Liver (tissue), 9 donors: ENCODE results near the gene CUL2. TPM values are rescaled to one million over a fixed set of nuclear protein-coding genes. Genes with fewer than 3 reads are reported as not detected.

ENCODE experiments used
- DNase-seq: peaks from one replicate; pipeline ENCODE4 v3.0.0-alpha.2; 2017; ENCODE audit warnings: low spot score
- H3K27ac ChIP-seq, 2 donors: one replicate each; pipeline ENCODE4 v1.7.0; 2013; ENCODE audit warnings: inconsistent platforms in 2 of 2, low read length in 2 of 2, control low read depth in 1 of 2, low read depth in 1 of 2, mild to moderate bottlenecking in 1 of 2
- H3K27me3 ChIP-seq, 4 donors: one replicate each; pipeline versions ENCODE4 v1.6.1 to v1.7.0; 2013; ENCODE audit warnings: low read length in 3 of 4, inconsistent platforms in 1 of 4, mild to moderate bottlenecking in 1 of 4, moderate library complexity in 1 of 4; ENCODE audit not compliant: control insufficient read depth in 4 of 4, insufficient read depth in 4 of 4
- H3K36me3 ChIP-seq, 4 donors: one replicate each; pipeline versions ENCODE4 v1.6.1 to v1.7.0; 2013; ENCODE audit warnings: low read length in 3 of 4, mild to moderate bottlenecking in 3 of 4, low read depth in 1 of 4, moderate library complexity in 1 of 4; ENCODE audit not compliant: control insufficient read depth in 4 of 4, insufficient read depth in 3 of 4
- H3K4me1 ChIP-seq, 4 donors: one replicate each; pipeline versions ENCODE4 v1.6.1 to v1.7.0; 2013; ENCODE audit warnings: low read length in 3 of 4, mild to moderate bottlenecking in 3 of 4, moderate library complexity in 1 of 4; ENCODE audit not compliant: control insufficient read depth in 4 of 4, insufficient read depth in 4 of 4
- H3K4me3 ChIP-seq, 3 donors: one replicate each; pipeline versions ENCODE4 v1.6.1 to v1.7.0; 2013; ENCODE audit warnings: low read length in 3 of 3, control low read depth in 1 of 3, low read depth in 1 of 3, mild to moderate bottlenecking in 1 of 3
- H3K9ac ChIP-seq, 2 donors: one replicate each; pipeline ENCODE4 v1.7.0; 2013; ENCODE audit warnings: low read length in 2 of 2, mild to moderate bottlenecking in 2 of 2, moderate library complexity in 2 of 2, control low read depth in 1 of 2, low read depth in 1 of 2
- H3K9me3 ChIP-seq, 4 donors: one replicate each; pipeline versions ENCODE4 v1.6.1 to v1.7.0; 2013; ENCODE audit warnings: low read length in 3 of 4; ENCODE audit not compliant: control insufficient read depth in 4 of 4
- FOXA1 ChIP-seq: IDR thresholded peaks from 2 replicates; pipeline ENCODE4 v1.6.1; 2016; ENCODE audit warnings: antibody characterized with exemption
- FOXA2 ChIP-seq: IDR thresholded peaks from 2 replicates; pipeline ENCODE4 v1.6.1; 2016; ENCODE audit warnings: antibody characterized with exemption
- GABPA ChIP-seq, 2 donors: IDR thresholded peaks in 1 of 2; conservative IDR thresholded peaks in 1 of 2; 2 replicates each; pipeline ENCODE4 v1.6.1; 2016; ENCODE audit warnings: antibody characterized with exemption in 2 of 2, mild to moderate bottlenecking in 1 of 2, moderate library complexity in 1 of 2
- HNF4A ChIP-seq, 2 donors: conservative IDR thresholded peaks; 2 replicates each; pipeline ENCODE4 v1.6.1; 2016; ENCODE audit warnings: antibody characterized with exemption in 2 of 2, mild to moderate bottlenecking in 2 of 2
- HNF4G ChIP-seq: IDR thresholded peaks from 2 replicates; pipeline ENCODE4 v1.6.1; 2016; ENCODE audit warnings: antibody characterized with exemption
- JUND ChIP-seq, 2 donors: IDR thresholded peaks; 2 replicates each; pipeline ENCODE4 v1.6.1; 2016; ENCODE audit warnings: antibody characterized with exemption in 2 of 2
- NR2F2 ChIP-seq: IDR thresholded peaks from 2 replicates; pipeline ENCODE4 v1.6.1; 2016; ENCODE audit warnings: antibody characterized with exemption
- RAD21 ChIP-seq, 2 donors: IDR thresholded peaks; 2 replicates each; pipeline ENCODE4 v1.6.1; 2016; ENCODE audit warnings: antibody characterized with exemption in 2 of 2, mild to moderate bottlenecking in 2 of 2
- RXRA ChIP-seq, 2 donors: IDR thresholded peaks; 2 replicates each; pipeline ENCODE4 v1.6.1; 2017 to 2018; ENCODE audit warnings: antibody characterized with exemption in 2 of 2, mild to moderate bottlenecking in 1 of 2
- SP1 ChIP-seq: IDR thresholded peaks from 2 replicates; pipeline ENCODE4 v1.6.1; 2018; ENCODE audit warnings: antibody characterized with exemption, mild to moderate bottlenecking
- TAF1 ChIP-seq: conservative IDR thresholded peaks from 2 replicates; pipeline ENCODE4 v1.6.1; 2016; ENCODE audit warnings: antibody characterized with exemption, mild to moderate bottlenecking
- YY1 ChIP-seq: IDR thresholded peaks from 2 replicates; pipeline ENCODE4 v1.6.1; 2016; ENCODE audit warnings: antibody characterized with exemption, mild to moderate bottlenecking
- WGBS: extraction: QIAGEN DNeasy Blood & Tissue Kit; methylation state at CpG from one replicate; pipeline ENCODE4 v1.1.7; 2013; 5-methylcytosine and 5-hydroxymethylcytosine counted together
- polyA plus RNA-seq, 2 donors: library from polyadenylated mRNA; stranded (reverse) in 1 of 2; unstranded in 1 of 2; fragments of 200-250 nt in 1 of 2; fragments of >200 nt in 1 of 2; fragmentation: Nextera tagmentation in 1 of 2; extraction: Ambion mirVana in 1 of 2; gene quantifications; one replicate each; pipeline versions ENCODE4 v1.2.1 to v1.2.3, GENCODE V29; 2013 to 2015
- total RNA-seq, 2 donors: library from RNA; depleted of rRNA; stranded (reverse); fragments of >200 nt; gene quantifications; one replicate each; pipeline ENCODE4 v1.2.3, GENCODE V29; 2014
- TF ChIP-seq, protein P1 (sequence below): IDR thresholded peaks from 2 replicates; pipeline ENCODE4 v1.6.1; 2016; ENCODE audit warnings: antibody characterized with exemption
- TF ChIP-seq, protein P2 (sequence below): IDR thresholded peaks from 2 replicates; pipeline ENCODE4 v1.6.1; 2016; ENCODE audit warnings: antibody characterized with exemption
- TF ChIP-seq, protein P3 (sequence below): IDR thresholded peaks from 2 replicates; pipeline ENCODE4 v1.6.1; 2016; ENCODE audit warnings: antibody characterized with exemption, mild to moderate bottlenecking
- TF ChIP-seq, protein P4 (sequence below): fragments of 150-350 bp; IDR thresholded peaks from 2 replicates; pipeline ENCODE4 v1.5.1; 2017; ENCODE audit warnings: improper control_type of control experiment, low read depth, low read length; ENCODE audit not compliant: missing input control
- TF ChIP-seq, protein P5 (sequence below): IDR thresholded peaks from 2 replicates; pipeline ENCODE4 v1.6.1; 2016; ENCODE audit warnings: antibody characterized with exemption
- donor health status: healthy.
- donor health status: healthy.
- donor health status: healthy.
- donor health status: healthy.
- donor health status: healthy.

Gene CUL2
- total and polyA plus RNA-seq, 4 donors: 8.6 to 14.1 (median 12.1) TPM

DNA sequence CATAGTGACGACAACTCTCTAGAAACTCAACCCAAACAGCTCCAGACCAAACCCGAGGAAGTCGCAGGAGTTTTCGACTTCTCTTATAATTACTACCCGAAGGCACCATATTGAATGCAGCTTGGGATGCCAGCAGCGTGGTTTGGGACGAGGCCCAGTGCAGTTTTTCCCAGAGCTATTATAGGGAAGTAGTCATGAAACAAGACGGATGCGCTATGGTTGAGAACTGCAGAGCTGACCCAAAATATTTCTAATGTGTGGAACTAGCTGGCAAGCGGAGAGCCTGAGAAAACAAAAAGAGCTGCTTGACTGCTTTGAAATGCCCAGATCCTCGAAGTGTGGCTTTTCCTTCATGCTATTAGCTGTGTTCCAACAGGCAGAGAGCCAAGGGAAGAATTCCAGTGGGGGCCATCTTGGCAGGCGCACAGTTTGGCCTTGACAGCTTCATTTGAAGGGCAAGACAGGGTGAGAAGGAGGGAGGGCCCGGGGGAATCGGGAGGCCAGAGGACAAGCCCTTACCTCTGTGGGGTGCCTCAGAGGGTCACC, 122.7 kb downstream of the CUL2 start:
- Histone ChIP-seq H3K27ac (no peak overlapping the region), H3K9ac (no peak overlapping the region), H3K9me3 (no peaks in the 10 kb centered on the region), H3K4me1 (no peaks in the 10 kb centered on the region), H3K4me3 (no peak overlapping the region), H3K36me3 (no peaks in the 10 kb centered on the region), H3K27me3 (no peaks in the 10 kb centered on the region)
- TF ChIP-seq TAF1 (no peak), JUND (IDR thresholded peaks at IDR 0.05) (no peak), GABPA (IDR thresholded peaks at IDR 0.05 in 1 of 2, conservative IDR thresholded peaks at IDR 0.05 in 1 of 2) (no peak), HNF4G (no peak), HNF4A (conservative IDR thresholded peaks at IDR 0.05) (no peak)
- TF ChIP-seq, protein P1, sequence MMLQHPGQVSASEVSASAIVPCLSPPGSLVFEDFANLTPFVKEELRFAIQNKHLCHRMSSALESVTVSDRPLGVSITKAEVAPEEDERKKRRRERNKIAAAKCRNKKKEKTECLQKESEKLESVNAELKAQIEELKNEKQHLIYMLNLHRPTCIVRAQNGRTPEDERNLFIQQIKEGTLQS: no peak
- TF ChIP-seq, protein P2, sequence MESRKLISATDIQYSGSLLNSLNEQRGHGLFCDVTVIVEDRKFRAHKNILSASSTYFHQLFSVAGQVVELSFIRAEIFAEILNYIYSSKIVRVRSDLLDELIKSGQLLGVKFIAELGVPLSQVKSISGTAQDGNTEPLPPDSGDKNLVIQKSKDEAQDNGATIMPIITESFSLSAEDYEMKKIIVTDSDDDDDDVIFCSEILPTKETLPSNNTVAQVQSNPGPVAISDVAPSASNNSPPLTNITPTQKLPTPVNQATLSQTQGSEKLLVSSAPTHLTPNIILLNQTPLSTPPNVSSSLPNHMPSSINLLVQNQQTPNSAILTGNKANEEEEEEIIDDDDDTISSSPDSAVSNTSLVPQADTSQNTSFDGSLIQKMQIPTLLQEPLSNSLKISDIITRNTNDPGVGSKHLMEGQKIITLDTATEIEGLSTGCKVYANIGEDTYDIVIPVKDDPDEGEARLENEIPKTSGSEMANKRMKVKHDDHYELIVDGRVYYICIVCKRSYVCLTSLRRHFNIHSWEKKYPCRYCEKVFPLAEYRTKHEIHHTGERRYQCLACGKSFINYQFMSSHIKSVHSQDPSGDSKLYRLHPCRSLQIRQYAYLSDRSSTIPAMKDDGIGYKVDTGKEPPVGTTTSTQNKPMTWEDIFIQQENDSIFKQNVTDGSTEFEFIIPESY: no peak
- DNase-seq: no peak
- 83% methylated on average over 14 of the region's 14 CpGs for WGBS

DNA sequence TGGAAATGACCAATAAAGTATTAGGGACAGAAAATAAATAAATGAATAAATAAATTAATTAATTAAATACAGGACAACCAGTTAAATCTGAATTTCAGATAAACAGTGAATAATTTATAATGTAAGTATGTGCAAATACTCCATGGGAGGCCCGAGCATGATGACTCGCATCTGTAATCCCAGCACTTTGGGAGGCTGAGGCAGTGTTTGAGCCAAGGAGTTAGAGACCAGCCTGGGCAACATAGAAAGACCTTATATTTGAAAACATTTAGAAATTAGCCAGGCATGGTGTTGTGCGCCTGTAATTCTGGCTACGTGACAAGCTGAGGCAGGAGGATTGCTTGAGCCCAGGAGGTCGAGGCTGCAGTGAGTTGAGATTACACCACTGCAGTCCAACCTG, 123.7 kb downstream of the CUL2 start:
- Histone ChIP-seq H3K27me3 (no peaks in the 10 kb centered on the region), H3K4me1 (no peaks in the 10 kb centered on the region), H3K9ac (no peak overlapping the region), H3K9me3 (no peaks in the 10 kb centered on the region), H3K36me3 (no peaks in the 10 kb centered on the region), H3K4me3 (no peak overlapping the region), H3K27ac (no peak overlapping the region)
- WGBS: 95% methylated on average over 5 of the region's 5 CpGs
- TF ChIP-seq, protein P3, sequence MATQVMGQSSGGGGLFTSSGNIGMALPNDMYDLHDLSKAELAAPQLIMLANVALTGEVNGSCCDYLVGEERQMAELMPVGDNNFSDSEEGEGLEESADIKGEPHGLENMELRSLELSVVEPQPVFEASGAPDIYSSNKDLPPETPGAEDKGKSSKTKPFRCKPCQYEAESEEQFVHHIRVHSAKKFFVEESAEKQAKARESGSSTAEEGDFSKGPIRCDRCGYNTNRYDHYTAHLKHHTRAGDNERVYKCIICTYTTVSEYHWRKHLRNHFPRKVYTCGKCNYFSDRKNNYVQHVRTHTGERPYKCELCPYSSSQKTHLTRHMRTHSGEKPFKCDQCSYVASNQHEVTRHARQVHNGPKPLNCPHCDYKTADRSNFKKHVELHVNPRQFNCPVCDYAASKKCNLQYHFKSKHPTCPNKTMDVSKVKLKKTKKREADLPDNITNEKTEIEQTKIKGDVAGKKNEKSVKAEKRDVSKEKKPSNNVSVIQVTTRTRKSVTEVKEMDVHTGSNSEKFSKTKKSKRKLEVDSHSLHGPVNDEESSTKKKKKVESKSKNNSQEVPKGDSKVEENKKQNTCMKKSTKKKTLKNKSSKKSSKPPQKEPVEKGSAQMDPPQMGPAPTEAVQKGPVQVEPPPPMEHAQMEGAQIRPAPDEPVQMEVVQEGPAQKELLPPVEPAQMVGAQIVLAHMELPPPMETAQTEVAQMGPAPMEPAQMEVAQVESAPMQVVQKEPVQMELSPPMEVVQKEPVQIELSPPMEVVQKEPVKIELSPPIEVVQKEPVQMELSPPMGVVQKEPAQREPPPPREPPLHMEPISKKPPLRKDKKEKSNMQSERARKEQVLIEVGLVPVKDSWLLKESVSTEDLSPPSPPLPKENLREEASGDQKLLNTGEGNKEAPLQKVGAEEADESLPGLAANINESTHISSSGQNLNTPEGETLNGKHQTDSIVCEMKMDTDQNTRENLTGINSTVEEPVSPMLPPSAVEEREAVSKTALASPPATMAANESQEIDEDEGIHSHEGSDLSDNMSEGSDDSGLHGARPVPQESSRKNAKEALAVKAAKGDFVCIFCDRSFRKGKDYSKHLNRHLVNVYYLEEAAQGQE: no peak
- no peak for TF ChIP-seq HNF4G
- TF ChIP-seq FOXA1: no peak
- TF ChIP-seq NR2F2: no peak
- TF ChIP-seq, protein P4, sequence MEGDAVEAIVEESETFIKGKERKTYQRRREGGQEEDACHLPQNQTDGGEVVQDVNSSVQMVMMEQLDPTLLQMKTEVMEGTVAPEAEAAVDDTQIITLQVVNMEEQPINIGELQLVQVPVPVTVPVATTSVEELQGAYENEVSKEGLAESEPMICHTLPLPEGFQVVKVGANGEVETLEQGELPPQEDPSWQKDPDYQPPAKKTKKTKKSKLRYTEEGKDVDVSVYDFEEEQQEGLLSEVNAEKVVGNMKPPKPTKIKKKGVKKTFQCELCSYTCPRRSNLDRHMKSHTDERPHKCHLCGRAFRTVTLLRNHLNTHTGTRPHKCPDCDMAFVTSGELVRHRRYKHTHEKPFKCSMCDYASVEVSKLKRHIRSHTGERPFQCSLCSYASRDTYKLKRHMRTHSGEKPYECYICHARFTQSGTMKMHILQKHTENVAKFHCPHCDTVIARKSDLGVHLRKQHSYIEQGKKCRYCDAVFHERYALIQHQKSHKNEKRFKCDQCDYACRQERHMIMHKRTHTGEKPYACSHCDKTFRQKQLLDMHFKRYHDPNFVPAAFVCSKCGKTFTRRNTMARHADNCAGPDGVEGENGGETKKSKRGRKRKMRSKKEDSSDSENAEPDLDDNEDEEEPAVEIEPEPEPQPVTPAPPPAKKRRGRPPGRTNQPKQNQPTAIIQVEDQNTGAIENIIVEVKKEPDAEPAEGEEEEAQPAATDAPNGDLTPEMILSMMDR: no peak
- no peak for TF ChIP-seq RXRA (IDR thresholded peaks at IDR 0.05)
- TF ChIP-seq FOXA2: no peak
- TF ChIP-seq, protein P2: no peak
- no peak for TF ChIP-seq YY1
- TF ChIP-seq RAD21 (IDR thresholded peaks at IDR 0.05): no peak
- no peak for TF ChIP-seq GABPA (IDR thresholded peaks at IDR 0.05 in 1 of 2, conservative IDR thresholded peaks at IDR 0.05 in 1 of 2)
- TF ChIP-seq JUND (IDR thresholded peaks at IDR 0.05): no peak
- TF ChIP-seq SP1: no peak
- TF ChIP-seq, protein P5, sequence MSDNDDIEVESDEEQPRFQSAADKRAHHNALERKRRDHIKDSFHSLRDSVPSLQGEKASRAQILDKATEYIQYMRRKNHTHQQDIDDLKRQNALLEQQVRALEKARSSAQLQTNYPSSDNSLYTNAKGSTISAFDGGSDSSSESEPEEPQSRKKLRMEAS: no peak
- DNase-seq: no peak
